HL-60 (cell line): ENCODE data around the gene RNF166.

Source experiments
- DNase-seq, 2 experiments: peaks; one replicate each; pipeline ENCODE4 v3.0.0-alpha.2; 2010 to 2020; ENCODE audit warnings: low read depth in 1 of 2, low spot score in 1 of 2
- H3K27ac ChIP-seq: fragments of 250-450 bp; sonication (Bioruptor Pico); replicated peaks from 2 replicates; pipeline ENCODE4 v1.5.1; 2020; ENCODE audit warnings: mild to moderate bottlenecking, moderate library complexity
- H3K27me3 ChIP-seq: fragments of 250-450 bp; sonication (Bioruptor Pico); 2 replicates; pipeline ENCODE4 v1.5.1; 2021; ENCODE audit warnings: mild to moderate bottlenecking, moderate library complexity; ENCODE audit not compliant: insufficient read depth, poor library complexity, severe bottlenecking
- H3K4me3 ChIP-seq: replicated peaks from 2 replicates; pipeline ENCODE4 v1.5.1; 2011; ENCODE audit warnings: mild to moderate bottlenecking, control low read depth, low read length; ENCODE audit not compliant: insufficient read depth
- GABPA ChIP-seq: IDR thresholded peaks from 2 replicates; pipeline ENCODE4 v1.6.1; 2012; ENCODE audit warnings: low read depth
- POLR2AphosphoS5 ChIP-seq: IDR thresholded peaks from 2 replicates; pipeline ENCODE4 v1.6.1; 2012; ENCODE audit warnings: low read depth
- SPI1 ChIP-seq: IDR thresholded peaks from 2 replicates; pipeline ENCODE4 v1.6.1; 2012; ENCODE audit warnings: low read depth, mild to moderate bottlenecking, borderline replicate concordance
- TF ChIP-seq, protein P1 (sequence below): IDR thresholded peaks from 2 replicates; pipeline ENCODE4 v1.6.1; 2012; ENCODE audit warnings: low read depth; ENCODE audit not compliant: insufficient replicate concordance
- TF ChIP-seq, protein P2 (sequence below): IDR thresholded peaks from one replicate; pipeline ENCODE4 v1.5.1; 2011; ENCODE audit warnings: low read length, control low read depth, inconsistent platforms; ENCODE audit not compliant: insufficient read depth

The RNF166 gene

DNA sequence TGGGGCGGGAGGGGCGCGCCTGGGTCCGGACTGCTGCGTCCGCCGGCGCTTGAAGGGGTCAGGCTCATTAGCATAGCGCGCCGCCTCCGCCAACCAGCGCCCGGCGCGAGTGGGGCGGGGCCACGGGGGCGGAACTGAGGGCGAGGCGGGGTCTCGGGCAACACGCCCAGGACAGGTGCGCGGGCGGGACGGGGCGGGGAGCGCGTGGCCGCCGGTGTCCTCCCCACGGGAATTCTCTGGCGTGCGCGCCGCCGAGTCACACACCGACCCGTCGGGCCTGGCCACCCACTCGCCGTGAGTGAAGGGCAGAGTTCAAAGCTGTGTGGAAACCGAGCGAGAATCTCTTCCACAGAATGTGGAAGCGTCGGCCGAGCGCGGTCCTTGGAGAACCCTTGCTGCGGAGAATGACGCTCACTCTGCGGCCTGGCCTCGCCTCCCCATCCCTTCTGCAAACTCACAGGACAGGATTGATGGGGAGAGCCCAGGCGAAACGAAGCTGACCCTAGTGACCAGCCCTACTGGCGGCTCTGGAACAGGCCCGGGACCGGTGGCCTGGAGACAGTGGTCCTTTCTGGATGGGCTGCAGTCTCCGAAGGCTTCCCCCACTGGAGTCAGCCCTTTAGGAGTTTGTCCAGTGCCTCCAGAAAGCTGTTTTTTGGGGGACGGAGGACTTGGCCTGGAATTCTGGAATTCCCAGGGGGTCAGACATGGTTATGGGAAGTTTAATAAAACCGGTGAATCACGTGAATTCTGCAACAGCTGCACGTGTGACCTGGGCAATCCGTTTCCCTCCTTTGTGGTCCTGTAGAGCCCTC, 19.6 kb downstream of the RNF166 start, which contains the start of gene SNAI3:
Gene SNAI3 (minus strand): TSS at position 69 of the 815 bp plus-strand sequence. CDS start 101 bp downstream, outside the sequence.
- no peaks in the 10 kb centered on the region for H3K27me3 ChIP-seq
- TF ChIP-seq, protein P1, sequence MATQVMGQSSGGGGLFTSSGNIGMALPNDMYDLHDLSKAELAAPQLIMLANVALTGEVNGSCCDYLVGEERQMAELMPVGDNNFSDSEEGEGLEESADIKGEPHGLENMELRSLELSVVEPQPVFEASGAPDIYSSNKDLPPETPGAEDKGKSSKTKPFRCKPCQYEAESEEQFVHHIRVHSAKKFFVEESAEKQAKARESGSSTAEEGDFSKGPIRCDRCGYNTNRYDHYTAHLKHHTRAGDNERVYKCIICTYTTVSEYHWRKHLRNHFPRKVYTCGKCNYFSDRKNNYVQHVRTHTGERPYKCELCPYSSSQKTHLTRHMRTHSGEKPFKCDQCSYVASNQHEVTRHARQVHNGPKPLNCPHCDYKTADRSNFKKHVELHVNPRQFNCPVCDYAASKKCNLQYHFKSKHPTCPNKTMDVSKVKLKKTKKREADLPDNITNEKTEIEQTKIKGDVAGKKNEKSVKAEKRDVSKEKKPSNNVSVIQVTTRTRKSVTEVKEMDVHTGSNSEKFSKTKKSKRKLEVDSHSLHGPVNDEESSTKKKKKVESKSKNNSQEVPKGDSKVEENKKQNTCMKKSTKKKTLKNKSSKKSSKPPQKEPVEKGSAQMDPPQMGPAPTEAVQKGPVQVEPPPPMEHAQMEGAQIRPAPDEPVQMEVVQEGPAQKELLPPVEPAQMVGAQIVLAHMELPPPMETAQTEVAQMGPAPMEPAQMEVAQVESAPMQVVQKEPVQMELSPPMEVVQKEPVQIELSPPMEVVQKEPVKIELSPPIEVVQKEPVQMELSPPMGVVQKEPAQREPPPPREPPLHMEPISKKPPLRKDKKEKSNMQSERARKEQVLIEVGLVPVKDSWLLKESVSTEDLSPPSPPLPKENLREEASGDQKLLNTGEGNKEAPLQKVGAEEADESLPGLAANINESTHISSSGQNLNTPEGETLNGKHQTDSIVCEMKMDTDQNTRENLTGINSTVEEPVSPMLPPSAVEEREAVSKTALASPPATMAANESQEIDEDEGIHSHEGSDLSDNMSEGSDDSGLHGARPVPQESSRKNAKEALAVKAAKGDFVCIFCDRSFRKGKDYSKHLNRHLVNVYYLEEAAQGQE: no peak
- TF ChIP-seq POLR2AphosphoS5 (no peak), GABPA (no peak), SPI1 (no peak)
- TF ChIP-seq, protein P2, sequence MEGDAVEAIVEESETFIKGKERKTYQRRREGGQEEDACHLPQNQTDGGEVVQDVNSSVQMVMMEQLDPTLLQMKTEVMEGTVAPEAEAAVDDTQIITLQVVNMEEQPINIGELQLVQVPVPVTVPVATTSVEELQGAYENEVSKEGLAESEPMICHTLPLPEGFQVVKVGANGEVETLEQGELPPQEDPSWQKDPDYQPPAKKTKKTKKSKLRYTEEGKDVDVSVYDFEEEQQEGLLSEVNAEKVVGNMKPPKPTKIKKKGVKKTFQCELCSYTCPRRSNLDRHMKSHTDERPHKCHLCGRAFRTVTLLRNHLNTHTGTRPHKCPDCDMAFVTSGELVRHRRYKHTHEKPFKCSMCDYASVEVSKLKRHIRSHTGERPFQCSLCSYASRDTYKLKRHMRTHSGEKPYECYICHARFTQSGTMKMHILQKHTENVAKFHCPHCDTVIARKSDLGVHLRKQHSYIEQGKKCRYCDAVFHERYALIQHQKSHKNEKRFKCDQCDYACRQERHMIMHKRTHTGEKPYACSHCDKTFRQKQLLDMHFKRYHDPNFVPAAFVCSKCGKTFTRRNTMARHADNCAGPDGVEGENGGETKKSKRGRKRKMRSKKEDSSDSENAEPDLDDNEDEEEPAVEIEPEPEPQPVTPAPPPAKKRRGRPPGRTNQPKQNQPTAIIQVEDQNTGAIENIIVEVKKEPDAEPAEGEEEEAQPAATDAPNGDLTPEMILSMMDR: no peak
- H3K27ac ChIP-seq: peak within 1 kb of the TSS; percentile 49
- DNase-seq: peak; percentile 66 to 70
- peak within 1 kb of the TSS; percentile 64 for H3K4me3 ChIP-seq

DNA sequence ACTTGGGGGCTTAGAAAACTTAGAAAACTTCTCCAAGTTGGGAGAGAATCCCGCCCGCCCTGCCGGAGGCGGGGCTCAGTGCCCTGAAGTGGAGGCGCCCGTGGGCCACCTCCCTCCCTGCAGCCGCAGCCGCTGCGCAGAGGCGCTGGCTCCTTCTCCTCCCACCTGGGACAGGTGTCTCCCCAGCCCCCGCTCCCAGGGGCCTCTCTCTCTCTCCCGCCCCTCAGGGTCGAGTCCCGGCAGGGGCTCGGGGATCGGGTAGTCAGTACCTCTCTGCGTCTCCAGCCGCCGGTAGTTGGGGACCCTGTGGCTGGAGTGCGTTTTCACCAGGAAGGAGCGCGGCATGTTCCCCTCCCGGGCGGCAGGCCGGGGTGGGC, 20.2 kb downstream of the RNF166 start:
- peak overlapping the region; percentile 49 for H3K27ac ChIP-seq
- H3K4me3 ChIP-seq: peak overlapping the region; percentile 64
- TF ChIP-seq GABPA (no peak), SPI1 (no peak), POLR2AphosphoS5 (no peak)
- TF ChIP-seq, protein P1: no peak
- TF ChIP-seq, protein P2: no peak
- H3K27me3 ChIP-seq: no peaks in the 10 kb centered on the region
- DNase-seq: no peak

DNA sequence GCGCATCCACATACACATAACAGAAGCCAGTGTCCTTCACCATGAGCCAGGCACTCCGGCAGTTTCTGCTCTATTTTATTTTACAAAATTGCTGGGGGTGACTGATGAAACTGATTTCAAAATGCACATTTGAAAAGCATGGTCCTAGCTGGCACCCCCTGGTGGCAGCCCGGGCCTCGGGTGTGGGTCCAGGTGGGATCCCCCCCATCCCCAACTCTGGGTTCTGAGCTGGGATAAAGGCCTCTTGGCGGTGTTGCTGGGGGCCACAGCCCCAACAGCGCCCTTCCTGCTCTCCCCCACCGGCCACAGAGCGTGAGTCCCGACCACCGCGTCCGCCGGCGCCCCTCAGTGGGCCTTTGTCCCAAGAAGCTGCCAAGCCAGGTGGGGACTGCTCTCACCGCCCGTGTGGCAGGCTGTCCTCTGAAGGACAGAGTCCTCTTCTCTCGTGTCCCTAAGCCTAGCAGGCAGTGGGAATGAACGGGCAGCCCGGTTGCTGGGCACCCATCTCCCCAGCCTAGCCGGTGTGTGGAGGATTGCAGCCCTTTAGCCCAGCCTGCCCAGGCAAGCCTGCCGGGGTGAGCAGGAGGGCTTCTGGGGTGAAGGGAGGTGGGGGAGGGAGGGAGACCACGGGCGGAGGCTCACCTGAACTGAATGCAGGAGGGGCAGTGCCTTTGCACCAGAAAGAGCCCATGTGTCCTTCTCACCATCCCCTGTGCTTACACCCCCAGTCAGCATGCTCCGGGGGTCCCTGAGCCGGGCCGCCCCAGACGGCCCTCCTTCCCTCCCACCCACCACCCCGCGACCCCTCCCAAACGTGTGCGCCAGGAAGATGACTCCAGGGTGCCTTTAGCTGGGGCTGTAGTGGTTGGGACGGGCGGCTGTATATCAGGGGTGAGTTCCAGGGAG, 20.8 kb downstream of the RNF166 start:
- Histone ChIP-seq H3K27me3 (no peaks in the 10 kb centered on the region), H3K27ac (peak overlapping the region; percentile 49), H3K4me3 (peak overlapping the region; percentile 64)
- TF ChIP-seq GABPA: no peak
- TF ChIP-seq SPI1: no peak
- TF ChIP-seq, protein P2: peak; percentile 29
- no peak for DNase-seq
